ENCODE data around the gene ZNF32. TPM values are rescaled to one million over a fixed set of nuclear protein-coding genes. Genes with fewer than 3 reads are reported as not detected.

ZNF32 gene
- total RNA-seq, 2 experiments from 2014 or later, result not detected

DNA sequence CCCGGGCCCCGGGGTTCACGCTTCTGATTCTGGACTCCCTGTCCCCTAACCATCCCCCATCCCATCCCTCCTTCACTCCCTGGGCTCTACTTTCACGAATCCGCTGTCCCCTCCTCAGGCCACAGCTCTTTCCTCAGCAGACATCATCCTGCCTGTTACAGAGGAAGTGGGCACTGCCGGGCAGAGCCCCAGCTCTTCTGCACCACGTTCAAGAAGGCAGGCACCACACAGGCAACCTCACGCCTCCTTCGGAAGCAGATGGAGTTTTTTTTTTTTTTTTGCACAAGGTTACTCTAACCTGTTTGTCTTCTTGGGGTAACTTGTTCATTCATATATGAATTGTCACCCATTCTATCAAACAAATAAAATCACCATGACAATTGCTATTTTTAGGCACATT, 17.9 kb upstream of the ZNF32 start:
- H3K9me3 ChIP-seq (ENCODE audit: low read length), result no peaks in the 10 kb centered on the region
- TF ChIP-seq EZH2phosphoT487 (IDR thresholded peaks at IDR 0.05; ENCODE audit: borderline replicate concordance, low read depth, low read length) (no peak), CTCF (conservative IDR thresholded peaks at IDR 0.05; ENCODE audit: low read length) (no peak)
- H3K4me2 ChIP-seq (ENCODE audit: low read length), result no peak overlapping the region
- intact Hi-C loops (cut with micrococcal nuclease; ENCODE audit: unreplicated experiment), result no loop called here
- H3K27ac ChIP-seq (ENCODE audit: low read depth, low read length, poor library complexity, severe bottlenecking), result no peak overlapping the region
- no peaks in the 10 kb centered on the region for H3K9me2 ChIP-seq (ENCODE audit: insufficient read depth, low read length)
- DNase-seq (ENCODE audit: low spot score), result no peak
- ChIA-PET CTCF (ENCODE audit: unreplicated experiment) (no interaction called here), POLR2A (interaction anchor here (0.7 kb wide), 4 partner anchors 80 to 1158 kb away, joined by 3 to 7 read pairs (median 4); no protein-coding TSS in a partner anchor)
- no peaks in the 10 kb centered on the region for H4K20me1 ChIP-seq (ENCODE audit: insufficient read depth, low read length)
- no peaks in the 10 kb centered on the region for H3K4me1 ChIP-seq (ENCODE audit: insufficient read depth, low read length, poor library complexity, severe bottlenecking)
- no TSS peak for BruUV-seq (replicated peaks)
- H3K4me3 ChIP-seq (ENCODE audit: low read depth, low read length, poor library complexity, severe bottlenecking), result no peak overlapping the region
- H3K36me3 ChIP-seq (ENCODE audit: insufficient read depth, low read length), result no peaks in the 10 kb centered on the region
- H2AFZ ChIP-seq (ENCODE audit: low read length), result no peak overlapping the region
- H3K79me2 ChIP-seq (ENCODE audit: insufficient read depth, low read depth, low read length), result no peaks in the 10 kb centered on the region

DNA sequence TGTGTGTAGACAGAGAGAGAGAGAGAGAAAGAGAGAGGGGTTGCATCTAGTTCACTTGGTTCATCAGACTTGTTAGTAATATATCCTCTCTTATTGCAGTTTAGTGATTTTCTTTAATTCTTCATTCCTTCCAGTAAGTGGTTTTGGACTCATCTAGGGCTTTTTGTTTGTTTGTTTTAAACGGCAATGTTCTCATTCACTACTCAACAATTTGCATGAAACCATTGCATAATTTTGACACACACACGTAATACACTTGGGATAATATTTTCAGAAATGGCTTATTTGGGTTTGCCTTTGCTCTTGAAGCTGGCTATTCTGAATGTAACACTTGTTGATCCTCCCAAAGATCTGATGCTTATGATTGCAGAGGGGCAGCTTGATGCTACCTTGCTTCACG, 16.4 kb upstream of the ZNF32 start:
- no peak for DNase-seq (ENCODE audit: low spot score)
- intact Hi-C loops (cut with micrococcal nuclease; ENCODE audit: unreplicated experiment), result no loop called here
- ChIA-PET POLR2A (interaction anchor here (0.6 kb wide), 1 partner anchor 231 kb away, joined by 3 read pairs; no protein-coding TSS in a partner anchor), CTCF (ENCODE audit: unreplicated experiment) (no interaction called here)
- no peaks in the 10 kb centered on the region for H3K9me2 ChIP-seq (ENCODE audit: insufficient read depth, low read length)
- H3K4me2 ChIP-seq (ENCODE audit: low read length), result no peak overlapping the region
- H3K4me1 ChIP-seq (ENCODE audit: insufficient read depth, low read length, poor library complexity, severe bottlenecking), result no peaks in the 10 kb centered on the region
- H3K79me2 ChIP-seq (ENCODE audit: insufficient read depth, low read depth, low read length), result no peaks in the 10 kb centered on the region
- no peak overlapping the region for H3K27ac ChIP-seq (ENCODE audit: low read depth, low read length, poor library complexity, severe bottlenecking)
- H3K9me3 ChIP-seq (ENCODE audit: low read length), result no peaks in the 10 kb centered on the region
- no peaks in the 10 kb centered on the region for H3K36me3 ChIP-seq (ENCODE audit: insufficient read depth, low read length)
- no TSS peak for BruUV-seq (replicated peaks)
- no peak overlapping the region for H3K4me3 ChIP-seq (ENCODE audit: low read depth, low read length, poor library complexity, severe bottlenecking)
- TF ChIP-seq EZH2phosphoT487 (IDR thresholded peaks at IDR 0.05; ENCODE audit: borderline replicate concordance, low read depth, low read length) (no peak), CTCF (conservative IDR thresholded peaks at IDR 0.05; ENCODE audit: low read length) (no peak)
- no peaks in the 10 kb centered on the region for H4K20me1 ChIP-seq (ENCODE audit: insufficient read depth, low read length)
- no peak overlapping the region for H2AFZ ChIP-seq (ENCODE audit: low read length)

- no peaks in the 10 kb centered on the region for H3K9me2 ChIP-seq (ENCODE audit: insufficient read depth, low read length)
- no peak for TF ChIP-seq CTCF (conservative IDR thresholded peaks at IDR 0.05; ENCODE audit: low read length)
- no peak for TF ChIP-seq EZH2phosphoT487 (IDR thresholded peaks at IDR 0.05; ENCODE audit: borderline replicate concordance, low read depth, low read length)
- no peak overlapping the region for H3K4me3 ChIP-seq (ENCODE audit: low read depth, low read length, poor library complexity, severe bottlenecking)
- no peak overlapping the region for H2AFZ ChIP-seq (ENCODE audit: low read length)
- H3K4me2 ChIP-seq (ENCODE audit: low read length), result no peak overlapping the region
- BruUV-seq (replicated peaks), result no TSS peak
- H3K36me3 ChIP-seq (ENCODE audit: insufficient read depth, low read length), result no peaks in the 10 kb centered on the region
- H3K79me2 ChIP-seq (ENCODE audit: insufficient read depth, low read depth, low read length), result no peaks in the 10 kb centered on the region
- H3K4me1 ChIP-seq (ENCODE audit: insufficient read depth, low read length, poor library complexity, severe bottlenecking), result no peaks in the 10 kb centered on the region
- no peak for DNase-seq (ENCODE audit: low spot score)
- intact Hi-C loops (cut with micrococcal nuclease; ENCODE audit: unreplicated experiment), result no loop called here
- H3K9me3 ChIP-seq (ENCODE audit: low read length), result no peaks in the 10 kb centered on the region
- POLR2A ChIA-PET, result no interaction called here
- CTCF ChIA-PET (ENCODE audit: unreplicated experiment), result no interaction called here
- no peaks in the 10 kb centered on the region for H4K20me1 ChIP-seq (ENCODE audit: insufficient read depth, low read length)
- no peak overlapping the region for H3K27ac ChIP-seq (ENCODE audit: low read depth, low read length, poor library complexity, severe bottlenecking)
Measured at GRCh38 chr10:43658227-43658626, 9.5 kb upstream of the ZNF32 start.

Measured in OCI-LY7 (cell line).